Measurements from ENCODE around the gene CAMTA1. TPM values are rescaled to one million over a fixed set of nuclear protein-coding genes. Genes with fewer than 3 reads are reported as not detected.

CAMTA1 gene
- total RNA-seq, 1 experiment from 2014 or later, result 85.2 TPM

DNA sequence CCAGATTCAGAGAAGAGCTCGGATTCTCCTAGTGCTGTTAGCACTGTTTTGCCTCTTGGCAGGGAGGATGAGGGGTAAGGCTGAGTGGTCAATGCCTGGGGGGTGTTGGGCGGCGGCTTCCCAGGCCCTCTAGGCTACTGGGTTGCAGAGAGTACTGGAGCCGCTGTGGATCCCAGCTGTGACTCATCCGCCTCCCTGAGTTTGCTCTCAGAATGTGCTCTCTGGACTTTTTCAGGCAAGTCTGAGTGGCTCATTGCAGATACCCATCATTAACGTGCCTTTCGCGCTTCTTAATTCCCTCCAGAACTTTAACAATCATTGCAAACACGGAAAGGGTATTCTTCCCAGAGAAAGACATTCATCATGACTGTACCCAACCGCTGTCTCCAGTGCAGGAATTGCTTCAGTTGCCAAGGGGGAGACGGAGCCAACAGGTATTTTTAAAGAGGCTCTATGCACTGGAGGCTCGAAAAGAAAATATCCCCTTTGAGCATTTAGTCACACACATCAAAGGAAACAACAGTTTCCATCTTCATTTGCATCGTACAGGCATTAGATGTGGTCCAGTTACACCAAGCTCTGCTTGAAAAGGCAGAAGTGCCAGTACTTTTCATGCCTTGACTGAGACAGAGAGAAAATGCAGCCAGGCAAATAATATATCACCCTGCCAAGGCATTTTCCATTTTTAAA is 14.4 kb upstream of the CAMTA1 start:
- intact Hi-C loops (cut with micrococcal nuclease; ENCODE audit: unreplicated experiment), result no loop called here
- H3K9me3 ChIP-seq (ENCODE audit: low read depth, low read length, poor library complexity, severe bottlenecking), result no peaks in the 10 kb centered on the region
- H3K4me3 ChIP-seq (ENCODE audit: low read depth, low read length, poor library complexity, severe bottlenecking), result no peak overlapping the region
- peaks cover 11% of the 10 kb centered on the region for H3K27me3 ChIP-seq (replicated peaks; ENCODE audit: insufficient read depth, low read depth, low read length, poor library complexity)
- ChIA-PET POLR2A (ENCODE audit: low non-redundant PET) (no interaction called here), CTCF (no interaction called here)
- no peaks in the 10 kb centered on the region for H3K36me3 ChIP-seq (ENCODE audit: insufficient read depth, low read length, poor library complexity, severe bottlenecking)
- H3K4me1 ChIP-seq (ENCODE audit: insufficient read depth, low read length, poor library complexity, severe bottlenecking), result no peaks in the 10 kb centered on the region
- H3K27ac ChIP-seq (ENCODE audit: low read depth, low read length, poor library complexity, severe bottlenecking), result no peak overlapping the region
- no TSS peak for BruUV-seq (replicated peaks)
- TF ChIP-seq EZH2 (IDR thresholded peaks at IDR 0.05; ENCODE audit: borderline replicate concordance, low read depth, low read length, poor library complexity, severe bottlenecking), result no peak
- TF ChIP-seq, protein P1, sequence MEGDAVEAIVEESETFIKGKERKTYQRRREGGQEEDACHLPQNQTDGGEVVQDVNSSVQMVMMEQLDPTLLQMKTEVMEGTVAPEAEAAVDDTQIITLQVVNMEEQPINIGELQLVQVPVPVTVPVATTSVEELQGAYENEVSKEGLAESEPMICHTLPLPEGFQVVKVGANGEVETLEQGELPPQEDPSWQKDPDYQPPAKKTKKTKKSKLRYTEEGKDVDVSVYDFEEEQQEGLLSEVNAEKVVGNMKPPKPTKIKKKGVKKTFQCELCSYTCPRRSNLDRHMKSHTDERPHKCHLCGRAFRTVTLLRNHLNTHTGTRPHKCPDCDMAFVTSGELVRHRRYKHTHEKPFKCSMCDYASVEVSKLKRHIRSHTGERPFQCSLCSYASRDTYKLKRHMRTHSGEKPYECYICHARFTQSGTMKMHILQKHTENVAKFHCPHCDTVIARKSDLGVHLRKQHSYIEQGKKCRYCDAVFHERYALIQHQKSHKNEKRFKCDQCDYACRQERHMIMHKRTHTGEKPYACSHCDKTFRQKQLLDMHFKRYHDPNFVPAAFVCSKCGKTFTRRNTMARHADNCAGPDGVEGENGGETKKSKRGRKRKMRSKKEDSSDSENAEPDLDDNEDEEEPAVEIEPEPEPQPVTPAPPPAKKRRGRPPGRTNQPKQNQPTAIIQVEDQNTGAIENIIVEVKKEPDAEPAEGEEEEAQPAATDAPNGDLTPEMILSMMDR (conservative IDR thresholded peaks at IDR 0.05; ENCODE audit: low read depth, low read length), result no peak
- no peak for DNase-seq (ENCODE audit: low spot score)

DNA sequence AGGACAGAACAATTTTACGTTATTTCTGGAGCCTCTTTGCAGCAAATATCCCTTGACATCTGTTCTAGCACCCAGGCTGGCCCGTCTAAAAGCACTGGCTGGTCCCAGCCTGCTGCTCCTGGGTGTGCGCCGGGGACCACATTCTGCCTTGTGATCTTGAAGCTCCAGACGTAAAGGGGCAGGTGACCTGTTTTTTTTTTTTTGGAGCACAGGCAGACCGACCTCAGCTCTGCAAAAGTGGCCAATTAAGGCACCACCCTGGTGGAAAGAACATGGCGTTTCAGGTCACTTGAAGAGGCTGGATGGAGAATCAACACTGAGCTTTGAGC is 13.8 kb upstream of the CAMTA1 start:
- Histone ChIP-seq H3K4me3 (ENCODE audit: low read depth, low read length, poor library complexity, severe bottlenecking) (no peak overlapping the region), H3K9me3 (ENCODE audit: low read depth, low read length, poor library complexity, severe bottlenecking) (no peaks in the 10 kb centered on the region), H3K27me3 (replicated peaks; ENCODE audit: insufficient read depth, low read depth, low read length, poor library complexity) (peaks cover 11% of the 10 kb centered on the region), H3K4me1 (ENCODE audit: insufficient read depth, low read length, poor library complexity, severe bottlenecking) (no peaks in the 10 kb centered on the region), H3K36me3 (ENCODE audit: insufficient read depth, low read length, poor library complexity, severe bottlenecking) (no peaks in the 10 kb centered on the region), H3K27ac (ENCODE audit: low read depth, low read length, poor library complexity, severe bottlenecking) (no peak overlapping the region)
- BruUV-seq (replicated peaks), result no TSS peak
- intact Hi-C loops (cut with micrococcal nuclease; ENCODE audit: unreplicated experiment), result no loop called here
- ChIA-PET POLR2A (ENCODE audit: low non-redundant PET) (no interaction called here), CTCF (no interaction called here)
- no peak for TF ChIP-seq EZH2 (IDR thresholded peaks at IDR 0.05; ENCODE audit: borderline replicate concordance, low read depth, low read length, poor library complexity, severe bottlenecking)
- TF ChIP-seq, protein P1 (conservative IDR thresholded peaks at IDR 0.05; ENCODE audit: low read depth, low read length), result no peak
- DNase-seq (ENCODE audit: low spot score), result no peak

DNA sequence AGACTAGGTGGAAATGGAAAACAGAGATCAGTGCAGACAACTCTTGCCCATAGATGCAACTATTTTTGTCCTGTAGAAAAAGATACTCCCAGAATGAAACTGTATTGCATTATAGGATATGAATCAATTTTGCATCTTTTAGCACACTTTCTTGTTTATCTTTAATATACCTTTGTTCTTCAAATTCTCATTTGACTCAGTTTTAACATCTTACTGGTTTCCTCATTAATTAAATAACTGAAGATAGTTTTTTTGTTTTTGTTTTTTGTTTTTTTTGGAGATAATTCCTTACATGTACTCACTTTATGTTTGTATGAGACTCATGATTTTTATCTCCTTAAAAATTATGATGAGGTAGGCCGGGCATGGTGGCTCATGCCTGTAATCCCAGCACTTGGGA is 10.9 kb upstream of the CAMTA1 start:
- H3K36me3 ChIP-seq (ENCODE audit: insufficient read depth, low read length, poor library complexity, severe bottlenecking), result no peaks in the 10 kb centered on the region
- H3K4me3 ChIP-seq (ENCODE audit: low read depth, low read length, poor library complexity, severe bottlenecking), result no peak overlapping the region
- peaks cover 4% of the 10 kb centered on the region for H3K27me3 ChIP-seq (replicated peaks; ENCODE audit: insufficient read depth, low read depth, low read length, poor library complexity)
- no TSS peak for BruUV-seq (replicated peaks)
- no peaks in the 10 kb centered on the region for H3K9me3 ChIP-seq (ENCODE audit: low read depth, low read length, poor library complexity, severe bottlenecking)
- TF ChIP-seq, protein P1 (conservative IDR thresholded peaks at IDR 0.05; ENCODE audit: low read depth, low read length), result no peak
- no peak for TF ChIP-seq EZH2 (IDR thresholded peaks at IDR 0.05; ENCODE audit: borderline replicate concordance, low read depth, low read length, poor library complexity, severe bottlenecking)
- H3K27ac ChIP-seq (ENCODE audit: low read depth, low read length, poor library complexity, severe bottlenecking), result no peak overlapping the region
- POLR2A ChIA-PET (ENCODE audit: low non-redundant PET), result no interaction called here
- DNase-seq (ENCODE audit: low spot score), result no peak
- intact Hi-C loops (cut with micrococcal nuclease; ENCODE audit: unreplicated experiment), result no loop called here
- H3K4me1 ChIP-seq (ENCODE audit: insufficient read depth, low read length, poor library complexity, severe bottlenecking), result no peaks in the 10 kb centered on the region
- CTCF ChIA-PET, result no interaction called here

Measured in A673 (cell line).